C4-2B (cell line): ENCODE measurements around the gene UPK3BL2.
"Not testable (repeated sequence)": the region's sequence is repeated elsewhere in the genome, so short reads cannot be mapped to it uniquely, and the experiment has no call there.

Source experiments
- H3K27ac ChIP-seq: fragments of 450-650 bp; 2 replicates; pipeline ENCODE4 v1.5.1; 2017

The UPK3BL2 gene

GRCh38 chr7:102532127-102532526, 11.4 kb downstream of the UPK3BL2 start:
- not testable (repeated sequence) for H3K27ac ChIP-seq

GRCh38 chr7:102531583-102531982, 11.9 kb downstream of the UPK3BL2 start:
- H3K27ac ChIP-seq: not testable (repeated sequence)

GRCh38 chr7:102527822-102528793, 15.4 kb downstream of the UPK3BL2 start:
- not testable (repeated sequence) for H3K27ac ChIP-seq

- not testable (repeated sequence) for H3K27ac ChIP-seq
These were observed 16.3 kb downstream of the UPK3BL2 start for GRCh38 chr7:102527182-102527581.

- not testable (repeated sequence) for H3K27ac ChIP-seq
These were observed 18.7 kb downstream of the UPK3BL2 start for GRCh38 chr7:102524803-102525202.

- not testable (repeated sequence) for H3K27ac ChIP-seq
These were observed 22.7 kb downstream of the UPK3BL2 start for GRCh38 chr7:102520797-102521196.

- not testable (repeated sequence) for H3K27ac ChIP-seq
These were observed 25.8 kb downstream of the UPK3BL2 start, which contains the start of gene RASA4B for GRCh38 chr7:102517550-102518147. Gene RASA4B, minus strand, starts transcription at chr7:102517777. Its CDS starts 67 bp downstream, at chr7:102517710.

- H3K27ac ChIP-seq: not testable (repeated sequence)
These were observed 26.5 kb downstream of the UPK3BL2 start for GRCh38 chr7:102516951-102517350.

- H3K27ac ChIP-seq: not testable (repeated sequence)
These were observed 27.6 kb downstream of the UPK3BL2 start for GRCh38 chr7:102515889-102516288.

- not testable (repeated sequence) for H3K27ac ChIP-seq
These were observed 28.4 kb downstream of the UPK3BL2 start for GRCh38 chr7:102514881-102515721.

GRCh38 chr7:102512642-102513221, 30.8 kb downstream of the UPK3BL2 start:
- H3K27ac ChIP-seq: not testable (repeated sequence)

- not testable (repeated sequence) for H3K27ac ChIP-seq
These were observed 31.5 kb downstream of the UPK3BL2 start for GRCh38 chr7:102511860-102512522.

- not testable (repeated sequence) for H3K27ac ChIP-seq
These were observed 32.9 kb downstream of the UPK3BL2 start for GRCh38 chr7:102510575-102510974.

GRCh38 chr7:102507410-102508088, 35.9 kb downstream of the UPK3BL2 start:
- H3K27ac ChIP-seq: not testable (repeated sequence)

- H3K27ac ChIP-seq: not testable (repeated sequence)
These were observed 38.0 kb downstream of the UPK3BL2 start for GRCh38 chr7:102505298-102506185.

- not testable (repeated sequence) for H3K27ac ChIP-seq
These were observed 40.4 kb downstream of the UPK3BL2 start for GRCh38 chr7:102503141-102503540.

GRCh38 chr7:102498321-102498720, 45.2 kb downstream of the UPK3BL2 start:
- not testable (repeated sequence) for H3K27ac ChIP-seq

GRCh38 chr7:102497308-102497707, 46.2 kb downstream of the UPK3BL2 start:
- not testable (repeated sequence) for H3K27ac ChIP-seq

GRCh38 chr7:102496861-102497260, 46.6 kb downstream of the UPK3BL2 start:
- H3K27ac ChIP-seq: not testable (repeated sequence)
